H1 (cell line): ENCODE data around the gene LRBA. TPM values are rescaled to one million over a fixed set of nuclear protein-coding genes. Genes with fewer than 3 reads are reported as not detected.

Experiments
- BACH1 ChIP-seq: IDR thresholded peaks from 2 replicates; pipeline ENCODE4 v1.6.1; 2012; ENCODE audit warnings: low read length, improper control_type of control experiment
- CBX8 ChIP-seq: fragments of 300-800, 300-1000 bp; sonication (generic); IDR thresholded peaks from 2 replicates; pipeline ENCODE4 v1.7.1; 2016; ENCODE audit warnings: low read depth, low read length, borderline replicate concordance
- CHD1 ChIP-seq: IDR thresholded peaks from 2 replicates; pipeline ENCODE4 v1.6.1; 2012; ENCODE audit warnings: low read depth, low read length, improper control_type of control experiment
- CHD2 ChIP-seq: IDR thresholded peaks from 2 replicates; pipeline ENCODE4 v1.6.1; 2012; ENCODE audit warnings: low read length, improper control_type of control experiment
- E2F6 ChIP-seq: IDR thresholded peaks from 2 replicates; pipeline ENCODE4 v1.6.1; 2012; ENCODE audit warnings: inconsistent platforms
- GTF2F1 ChIP-seq: IDR thresholded peaks from 2 replicates; pipeline ENCODE4 v1.6.1; 2012; ENCODE audit warnings: low read depth, low read length, improper control_type of control experiment, borderline replicate concordance
- SAP30 ChIP-seq: fragments of 300-600 bp; sonication (generic); IDR thresholded peaks from 2 replicates; pipeline ENCODE4 v1.7.1; 2012; ENCODE audit warnings: low read length, moderate library complexity, mild to moderate bottlenecking, inconsistent platforms; ENCODE audit not compliant: insufficient read depth, insufficient replicate concordance
- SIN3A ChIP-seq, 2 experiments: IDR thresholded peaks in 1 of 2; conservative IDR thresholded peaks in 1 of 2; 2 replicates each; pipeline ENCODE4 v1.6.1; 2011 to 2012; ENCODE audit warnings: low read length in 2 of 2, improper control_type of control experiment in 1 of 2, low read depth in 1 of 2, mild to moderate bottlenecking in 1 of 2
- SIX5 ChIP-seq: IDR thresholded peaks from 2 replicates; pipeline ENCODE4 v1.6.1; 2011; ENCODE audit warnings: mild to moderate bottlenecking, low read depth, low read length
- SP4 ChIP-seq: IDR thresholded peaks from 2 replicates; pipeline ENCODE4 v1.6.1; 2012; ENCODE audit warnings: low read length, inconsistent platforms
- YY1 ChIP-seq: IDR thresholded peaks from 2 replicates; pipeline ENCODE4 v1.6.1; 2011; ENCODE audit warnings: low read depth, mild to moderate bottlenecking, low read length
- polyA plus RNA-seq, 7 experiments: library from polyadenylated mRNA; depleted of rRNA in 3 of 7; stranded (reverse) in 5 of 7; unstranded in 2 of 7; fragments of >200 nt in 5 of 7; fragments of 200-250 nt in 2 of 7; gene quantifications; 1 replicate in 5 of 7; 2 replicates in 1 of 7; 4 replicates in 1 of 7; pipeline versions ENCODE4 v1.2.1 to v1.2.3, GENCODE V29; 2011 to 2013; ENCODE audit warnings: missing spikeins in 2 of 7, mixed read lengths in 2 of 7
- total RNA-seq: library from RNA; stranded (reverse); fragmentation: NEBNext Ultra II Directional; extraction: Animal tissue kit (Norgen Biotek cat#: 25700); gene quantifications from 2 replicates; pipeline ENCODE4 v1.2.1, GENCODE V29; 2021

The LRBA gene
- total and polyA plus RNA-seq, 2 of the 8 experiments (the other 6 are each of a cell fraction or from before 2014, with no cell fraction given): 54.6 to 83.2 TPM

- TF ChIP-seq SIN3A (conservative IDR thresholded peaks at IDR 0.05 in 1 of 2, IDR thresholded peaks at IDR 0.05 in 1 of 2; ENCODE audit: low read depth in 1 of 2, low read length in 2 of 2): no peak
- TF ChIP-seq BACH1: no peak
- TF ChIP-seq E2F6: no peak
- no peak for TF ChIP-seq YY1
- TF ChIP-seq CBX8: no peak
- TF ChIP-seq GTF2F1: no peak
- no peak for TF ChIP-seq SIX5
- no peak for TF ChIP-seq SP4
- no peak for TF ChIP-seq SAP30
- TF ChIP-seq CHD1: no peak
- no peak for TF ChIP-seq CHD2
Observed at GRCh38 chr4:150769248-150769647, 245.8 kb downstream of the LRBA start (continued).
